ENCODE data around the gene CPED1.

CPED1 gene

GRCh38 chr7:121103579-121103978, 115.1 kb downstream of the CPED1 start:
- no peak overlapping the region for H3K4me3 ChIP-seq (ENCODE audit: low read depth, low read length)
- no peak for DNase-seq (ENCODE audit: low read depth, low spot score)
- ChIA-PET POLR2A (no interaction called here), CTCF (interaction anchor here (0.9 to 13.2 kb wide), 5 partner anchors 11 to 311 kb away, joined by 3 to 132 read pairs (median 16); partner anchors contain the start of gene CPED1)
- no peak for TF ChIP-seq CTCF (IDR thresholded peaks at IDR 0.05; ENCODE audit: insufficient read depth, low read length, missing control alignments)

- ChIA-PET POLR2A (no interaction called here), CTCF (interaction anchor here (1.3 to 13.2 kb wide), 5 partner anchors 10 to 312 kb away, joined by 3 to 132 read pairs (median 49); partner anchors contain the start of gene CPED1)
- no peak overlapping the region for H3K4me3 ChIP-seq (ENCODE audit: low read depth, low read length)
- no peak for DNase-seq (ENCODE audit: low read depth, low spot score)
- no peak for TF ChIP-seq CTCF (IDR thresholded peaks at IDR 0.05; ENCODE audit: insufficient read depth, low read length, missing control alignments)
Measured at GRCh38 chr7:121105262-121105661, 116.8 kb downstream of the CPED1 start.

GRCh38 chr7:121107923-121108498, 119.5 kb downstream of the CPED1 start:
- ChIA-PET POLR2A (no interaction called here), CTCF (interaction anchor here (0.7 to 7.7 kb wide), 33 partner anchors 9 to 485 kb away, joined by 3 to 97 read pairs (median 5); partner anchors contain the start of genes CPED1 and ING3)

GRCh38 chr7:121109145-121109544, 120.6 kb downstream of the CPED1 start:
- TF ChIP-seq CTCF (IDR thresholded peaks at IDR 0.05; ENCODE audit: insufficient read depth, low read length, missing control alignments), result no peak
- POLR2A ChIA-PET, result no interaction called here

More at GRCh38 chr7:121107923-121108498, 119.5 kb downstream of the CPED1 start:
- no peak overlapping the region for H3K4me3 ChIP-seq (ENCODE audit: low read depth, low read length)
- peak; percentile 19 for DNase-seq (ENCODE audit: low read depth, low spot score)
- TF ChIP-seq CTCF (IDR thresholded peaks at IDR 0.05; ENCODE audit: insufficient read depth, low read length, missing control alignments), result peak; percentile 43

GRCh38 chr7:121113288-121113687, 124.8 kb downstream of the CPED1 start:
- peak; percentile 24 for DNase-seq (ENCODE audit: low read depth, low spot score)
- POLR2A ChIA-PET, result no interaction called here
- CTCF ChIA-PET, result interaction anchor here (0.6 to 2.0 kb wide), 3 partner anchors 125 to 321 kb away, joined by 3 to 7 read pairs (median 4); partner anchors contain the start of gene CPED1

More at GRCh38 chr7:121109145-121109544, 120.6 kb downstream of the CPED1 start:
- no peak overlapping the region for H3K4me3 ChIP-seq (ENCODE audit: low read depth, low read length)
- no peak for DNase-seq (ENCODE audit: low read depth, low spot score)
- CTCF ChIA-PET, result interaction anchor here (1.4 to 7.7 kb wide), 12 partner anchors 12 to 316 kb away, joined by 5 to 97 read pairs (median 16); partner anchors contain the start of gene CPED1

More at GRCh38 chr7:121113288-121113687, 124.8 kb downstream of the CPED1 start:
- H3K4me3 ChIP-seq (ENCODE audit: low read depth, low read length), result no peak overlapping the region
- TF ChIP-seq CTCF (IDR thresholded peaks at IDR 0.05; ENCODE audit: insufficient read depth, low read length, missing control alignments), result no peak

Measured in AG04449 (cell line).